ENCODE data around the gene BARHL1.

Gene BARHL1

GRCh38 chr9:132590318-132591182 is 8.1 kb downstream of the BARHL1 start:
- H3K27ac ChIP-seq (ENCODE audit: extremely low read depth, low read depth, low read length): no peak overlapping the region
- peaks cover 0 to 12% of the 10 kb centered on the region in 2 experiments; a peak in 1 of 3 replicates for H3K36me3 ChIP-seq (ENCODE audit: control insufficient read depth in 2 of 2, insufficient read depth in 1 of 2, low read length in 2 of 2)
- no peaks in the 10 kb centered on the region for H3K4me1 ChIP-seq (ENCODE audit: control insufficient read depth, insufficient read depth, low read length)
- no peak overlapping the region for H3K4me3 ChIP-seq (ENCODE audit: low read depth, low read length)
- ChIA-PET CTCF (interaction anchor here (0.6 to 0.8 kb wide), 2 partner anchors 36 to 83 kb away, joined by 3 to 4 read pairs; no protein-coding TSS in a partner anchor), POLR2A (no interaction called here)
- H3K9me3 ChIP-seq (ENCODE audit: control insufficient read depth, insufficient read depth, low read depth, low read length): no peaks in the 10 kb centered on the region
- TF ChIP-seq ZNF324 (tag by site-specific recombination; IDR thresholded peaks at IDR 0.05) (no peak), ZNF362 (tag by site-specific recombination; IDR thresholded peaks at IDR 0.05) (no peak), ZNF610 (tag by site-specific recombination; IDR thresholded peaks at IDR 0.05; ENCODE audit: borderline replicate concordance) (no peak), SP2 (tag by site-specific recombination; IDR thresholded peaks at IDR 0.05) (no peak), ZNF548 (tag by site-specific recombination; IDR thresholded peaks at IDR 0.05) (no peak), ZFP3 (tag by site-specific recombination; IDR thresholded peaks at IDR 0.05; ENCODE audit: low read depth) (no peak), ZNF629 (tag by site-specific recombination; IDR thresholded peaks at IDR 0.05) (no peak), ZNF843 (tag by site-specific recombination; IDR thresholded peaks at IDR 0.05) (no peak), KLF10 (tag by site-specific recombination; IDR thresholded peaks at IDR 0.05) (no peak), ZNF777 (tag by site-specific recombination; IDR thresholded peaks at IDR 0.05; ENCODE audit: borderline replicate concordance) (no peak), ZNF560 (tag by site-specific recombination; IDR thresholded peaks at IDR 0.05; ENCODE audit: borderline replicate concordance) (no peak), ZBTB7A (tag by site-specific recombination; IDR thresholded peaks at IDR 0.05; ENCODE audit: low read depth) (no peak), ZNF280C (tag by site-specific recombination; IDR thresholded peaks at IDR 0.05) (no peak), ZNF221 (tag by site-specific recombination; IDR thresholded peaks at IDR 0.05; ENCODE audit: borderline replicate concordance) (no peak), REPIN1 (tag by site-specific recombination; IDR thresholded peaks at IDR 0.05; ENCODE audit: low read depth) (no peak), ZXDB (tag by site-specific recombination; IDR thresholded peaks at IDR 0.05) (no peak), KLF16 (tag by site-specific recombination; IDR thresholded peaks at IDR 0.05) (no peak), ZNF837 (tag by site-specific recombination; IDR thresholded peaks at IDR 0.05) (no peak)

GRCh38 chr9:132591244-132591643 is 8.8 kb downstream of the BARHL1 start:
- no peaks in the 10 kb centered on the region for H3K4me1 ChIP-seq (ENCODE audit: control insufficient read depth, insufficient read depth, low read length)
- H3K9me3 ChIP-seq (ENCODE audit: control insufficient read depth, insufficient read depth, low read depth, low read length): no peaks in the 10 kb centered on the region
- no peak overlapping the region for H3K4me3 ChIP-seq (ENCODE audit: low read depth, low read length)
- no peak overlapping the region for H3K27ac ChIP-seq (ENCODE audit: extremely low read depth, low read depth, low read length)
- ChIA-PET CTCF (interaction anchor here (0.8 kb wide), 1 partner anchor 84 kb away, joined by 4 read pairs; no protein-coding TSS in a partner anchor), POLR2A (no interaction called here)
- peaks cover 0 to 15% of the 10 kb centered on the region in 2 experiments; a peak in 1 of 3 replicates for H3K36me3 ChIP-seq (ENCODE audit: control insufficient read depth in 2 of 2, insufficient read depth in 1 of 2, low read length in 2 of 2)
- no peak for TF ChIP-seq SP2 (tag by site-specific recombination; IDR thresholded peaks at IDR 0.05)
- TF ChIP-seq ZNF248 (tag by site-specific recombination; IDR thresholded peaks at IDR 0.05): no peak
- no peak for TF ChIP-seq KLF8 (tag by site-specific recombination; IDR thresholded peaks at IDR 0.05)
- no peak for TF ChIP-seq ZNF311 (tag by site-specific recombination; IDR thresholded peaks at IDR 0.05; ENCODE audit: borderline replicate concordance)
